ENCODE results near the gene NDUFS8. TPM values are rescaled to one million over a fixed set of nuclear protein-coding genes. Genes with fewer than 3 reads are reported as not detected.

NDUFS8 gene
- total RNA-seq, 1 experiment from 2014 or later: 214 TPM

- DNase-seq: no peak
Observed at GRCh38 chr11:68066742-68067141, 36.3 kb downstream of the NDUFS8 start.

More at GRCh38 chr11:68066742-68067141, 36.3 kb downstream of the NDUFS8 start:
- Histone ChIP-seq H3K23me2 (ENCODE audit: insufficient read length, low read depth, low read length, poor library complexity, severe bottlenecking) (no peaks in the 10 kb centered on the region), H3T11ph (ENCODE audit: low read length) (no peak overlapping the region), H4K20me1 (ENCODE audit: control insufficient read depth, insufficient read depth, insufficient read length) (no peaks in the 10 kb centered on the region), H3K9ac (ENCODE audit: extremely low read depth, insufficient read length, low read length) (no peak overlapping the region), H3K4ac (ENCODE audit: low read depth, low read length) (no peak overlapping the region), H2BK15ac (ENCODE audit: low read depth, low read length) (no peak overlapping the region), H3K79me2 (ENCODE audit: insufficient read depth, low read length) (no peaks in the 10 kb centered on the region), H3K56ac (ENCODE audit: insufficient read length, low read depth, low read length) (no peak overlapping the region), H2BK20ac (ENCODE audit: low read depth, low read length, poor library complexity, severe bottlenecking) (no peak overlapping the region), H3K14ac (ENCODE audit: insufficient read depth, low read length) (no peak overlapping the region), H3K27ac (ENCODE audit: insufficient read length, low read depth, low read length) (no peak overlapping the region), H2AFZ (ENCODE audit: low read length) (no peak overlapping the region), H3K27me3 (ENCODE audit: insufficient read depth, low read length) (no peaks in the 10 kb centered on the region), H3K4me1 (ENCODE audit: insufficient read depth, low read length) (no peaks in the 10 kb centered on the region), H4K5ac (ENCODE audit: insufficient read length, low read depth, low read length) (no peak overlapping the region), H3K9me3 (ENCODE audit: control insufficient read depth, low read depth, low read length) (no peaks in the 10 kb centered on the region), H3K23ac (ENCODE audit: insufficient read length, low read depth, low read length) (no peak overlapping the region), H2BK12ac (ENCODE audit: insufficient read length, low read depth, low read length) (no peak overlapping the region), H2BK5ac (ENCODE audit: insufficient read length, low read length) (no peak overlapping the region), H2BK120ac (ENCODE audit: low read depth, low read length, poor library complexity, severe bottlenecking) (no peak overlapping the region), H3K79me1 (ENCODE audit: insufficient read depth, low read depth, low read length, poor library complexity, severe bottlenecking) (no peaks in the 10 kb centered on the region), H3K4me2 (ENCODE audit: insufficient read depth, insufficient read length, low read length) (no peak overlapping the region), H2AK5ac (ENCODE audit: insufficient read length, low read length) (no peak overlapping the region), H3K18ac (ENCODE audit: insufficient read length, low read depth, low read length) (no peak overlapping the region), H4K91ac (ENCODE audit: insufficient read length, low read depth, low read length) (no peak overlapping the region), H4K8ac (replicated peaks; ENCODE audit: insufficient read length, low read depth, low read length) (no peak overlapping the region)
- H3K27ac Mint-ChIP-seq: no peak overlapping the region; a peak in 1 of 7 replicates
- H3K36me3 Mint-ChIP-seq (ENCODE audit: insufficient read depth in 1 of 3, low read depth in 3 of 3): peaks cover 53 to 98% (median 91%) of the 10 kb centered on the region in 3 experiments
- H3K4me3 Mint-ChIP-seq: no peak overlapping the region
- no peak for TF ChIP-seq CTCF (conservative IDR thresholded peaks at IDR 0.05)
- H3K4me1 Mint-ChIP-seq: no peaks in the 10 kb centered on the region
- H3K27me3 Mint-ChIP-seq (ENCODE audit: low read depth): no peaks in the 10 kb centered on the region
- WGBS (ENCODE audit: extremely low coverage, insufficient read length, low lambda C conversion rate): no CpG with 5 or more reads among the region's 3 CpGs
- no peaks in the 10 kb centered on the region for H3K9me3 Mint-ChIP-seq
